IgD-negative memory B cell (primary cell): ENCODE results near the gene SPEN. TPM values are rescaled to one million over a fixed set of nuclear protein-coding genes. Genes with fewer than 3 reads are reported as not detected.

Experiments used
- H3K27ac Mint-ChIP-seq, 3 donors: one replicate each; pipeline ENCODE4 v1.8.0; 2020 to 2022; ENCODE audit warnings: mild to moderate bottlenecking in 3 of 3, mixed read lengths in 3 of 3, moderate library complexity in 1 of 3
- H3K27me3 Mint-ChIP-seq: one replicate; pipeline ENCODE4 v1.8.0; 2021; ENCODE audit warnings: mixed read lengths
- H3K36me3 Mint-ChIP-seq: one replicate; pipeline ENCODE4 v1.8.0; 2020; ENCODE audit warnings: mild to moderate bottlenecking, mixed read lengths
- H3K4me1 Mint-ChIP-seq, 3 donors: one replicate each; pipeline ENCODE4 v1.8.0; 2020 to 2022; ENCODE audit warnings: mixed read lengths in 3 of 3, mild to moderate bottlenecking in 1 of 3
- H3K4me3 Mint-ChIP-seq, 4 donors: one replicate each; pipeline ENCODE4 v1.8.0; 2020 to 2022; ENCODE audit warnings: mild to moderate bottlenecking in 4 of 4, mixed read lengths in 4 of 4, moderate library complexity in 3 of 4
- H3K9me3 Mint-ChIP-seq, 3 donors: one replicate each; pipeline ENCODE4 v1.8.0; 2020 to 2021; ENCODE audit warnings: mixed read lengths in 3 of 3, mild to moderate bottlenecking in 1 of 3
- polyA plus RNA-seq: library from polyadenylated mRNA; unstranded; fragments of 300-500 nt; fragmentation: Illumina TruSeq; gene quantifications from one replicate; pipeline ENCODE4 v1.2.3, GENCODE V29; 2021

The SPEN gene
- polyA plus RNA-seq, 1 donor from 2014 or later: 43.2 TPM

GRCh38 chr1:15945832-15946448 is 98.4 kb downstream of the SPEN start:
- H3K4me3 Mint-ChIP-seq: peak overlapping the region in 1 of 4 donors; percentile 68
- no peaks in the 10 kb centered on the region for H3K9me3 Mint-ChIP-seq
- H3K27me3 Mint-ChIP-seq: no peaks in the 10 kb centered on the region
- peak overlapping the region in 2 of 3 donors; percentile 39 to 73 for H3K27ac Mint-ChIP-seq
- peaks cover 3% of the 10 kb centered on the region for H3K36me3 Mint-ChIP-seq
- H3K4me1 Mint-ChIP-seq: peaks cover 32 to 35% (median 32%) of the 10 kb centered on the region in 3 donors

DNA sequence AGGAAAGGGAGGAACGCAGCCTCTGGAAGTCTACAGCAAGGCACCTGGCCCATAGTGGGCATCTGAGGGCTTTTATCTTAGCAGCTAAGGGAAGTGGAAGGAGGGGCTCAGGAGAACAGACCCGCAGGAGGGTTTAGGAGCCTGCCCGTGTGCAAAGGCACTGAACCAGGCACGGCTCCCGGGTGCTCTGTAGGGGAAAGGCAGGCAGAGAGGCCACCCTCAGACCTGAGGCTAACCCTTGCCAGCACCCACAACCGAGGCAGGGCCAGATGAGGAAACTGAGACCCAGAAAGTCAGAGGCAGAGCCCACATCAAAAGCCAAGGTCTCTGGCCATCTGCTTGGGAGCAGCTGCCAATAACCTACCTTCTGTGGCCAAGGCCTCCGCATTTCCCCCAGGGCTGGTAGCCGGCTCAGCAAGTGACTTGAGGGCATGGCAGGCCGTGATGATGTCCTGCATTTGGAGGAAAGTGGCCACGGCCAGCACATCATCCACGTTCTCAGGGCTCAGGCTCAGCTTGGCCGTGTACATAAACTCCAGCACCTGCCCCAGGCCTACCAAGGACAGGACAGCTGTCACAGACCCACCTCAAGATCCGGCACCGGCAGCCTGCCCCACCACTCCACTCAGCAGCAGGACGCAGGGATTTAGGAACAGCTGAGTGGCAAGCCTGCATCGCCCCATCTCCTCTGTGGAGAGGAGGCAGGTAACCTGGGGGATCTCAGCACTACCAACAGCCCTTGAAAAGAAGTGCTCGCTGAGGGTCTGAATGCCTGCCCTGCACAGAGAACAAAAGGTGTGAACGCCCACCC is 99.3 kb downstream of the SPEN start:
- Mint-ChIP-seq H3K27ac (peak overlapping the region; percentile 39 to 73 (median 67)), H3K36me3 (peaks cover 3% of the 10 kb centered on the region), H3K27me3 (no peaks in the 10 kb centered on the region), H3K4me3 (peak overlapping the region in 2 of 4 donors; percentile 49 to 68), H3K4me1 (peaks cover 37 to 43% (median 40%) of the 10 kb centered on the region in 3 donors), H3K9me3 (no peaks in the 10 kb centered on the region)

DNA sequence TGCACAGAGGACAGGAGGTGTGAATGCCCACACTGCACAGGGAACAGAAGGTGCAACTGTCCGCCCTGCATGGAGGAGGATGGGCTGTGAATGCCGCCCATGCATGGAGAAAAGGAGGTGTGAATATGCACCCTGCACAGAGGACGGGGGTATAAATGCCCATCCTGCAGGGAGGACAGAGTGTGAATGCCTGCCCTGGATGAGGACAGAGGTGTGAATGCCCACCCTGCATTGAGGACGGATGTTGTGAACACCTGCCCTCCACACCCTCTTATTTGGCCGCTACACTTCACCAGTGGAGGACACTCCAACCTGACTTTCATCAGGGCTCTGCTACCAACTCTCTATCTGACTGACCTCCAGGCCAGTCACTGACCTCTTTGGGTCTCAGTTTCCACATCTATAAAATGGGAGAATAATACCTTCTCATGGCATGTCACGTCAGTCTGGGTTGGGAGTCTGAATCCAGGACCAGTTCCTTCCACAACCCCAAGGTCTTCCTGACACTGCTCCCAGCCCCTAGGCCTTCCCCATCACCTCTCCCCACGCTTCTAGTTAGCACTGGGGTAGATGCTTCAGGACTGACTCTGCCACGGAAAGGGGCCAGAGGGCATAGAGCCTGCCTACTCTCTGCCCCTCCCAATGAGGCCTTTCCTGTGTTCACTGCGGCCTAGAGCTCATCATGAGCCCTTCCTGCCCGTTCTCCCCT is 100.0 kb downstream of the SPEN start:
- peak overlapping the region; percentile 41 to 91 (median 84) for H3K4me3 Mint-ChIP-seq
- no peaks in the 10 kb centered on the region for H3K9me3 Mint-ChIP-seq
- H3K36me3 Mint-ChIP-seq: peaks cover 3% of the 10 kb centered on the region
- H3K4me1 Mint-ChIP-seq: peaks cover 40 to 49% (median 41%) of the 10 kb centered on the region in 3 donors
- peak overlapping the region; percentile 96 to 99 (median 97) for H3K27ac Mint-ChIP-seq
- H3K27me3 Mint-ChIP-seq: no peaks in the 10 kb centered on the region

DNA sequence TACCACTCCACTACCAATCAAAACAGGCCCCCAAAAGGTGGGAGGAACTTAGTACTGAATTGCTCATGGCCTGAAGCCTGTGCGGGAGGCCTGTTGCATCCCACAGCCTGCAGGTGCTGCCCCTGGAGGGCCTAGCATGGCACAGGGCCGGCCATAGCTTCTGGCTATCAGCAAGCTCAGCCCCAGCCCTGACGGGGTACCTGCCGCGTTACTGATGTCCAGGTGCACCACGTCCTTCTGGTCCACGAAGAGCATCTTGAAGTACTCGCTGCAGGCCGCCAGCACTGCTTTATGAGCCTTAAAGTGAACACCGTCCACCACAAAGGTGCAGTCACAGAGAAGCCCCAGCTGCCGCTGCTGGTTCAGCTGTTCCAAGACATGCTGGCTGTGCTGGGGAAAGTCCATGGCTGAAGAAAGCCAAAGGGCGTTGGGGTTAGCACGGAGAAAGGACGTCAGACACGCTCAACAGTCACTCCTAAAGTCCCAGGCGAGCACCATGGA is 100.6 kb downstream of the SPEN start:
- peaks cover 40 to 52% (median 43%) of the 10 kb centered on the region in 3 donors for H3K4me1 Mint-ChIP-seq
- H3K9me3 Mint-ChIP-seq: no peaks in the 10 kb centered on the region
- no peaks in the 10 kb centered on the region for H3K27me3 Mint-ChIP-seq
- peaks cover 3% of the 10 kb centered on the region for H3K36me3 Mint-ChIP-seq
- peak overlapping the region; percentile 96 to 99 (median 97) for H3K27ac Mint-ChIP-seq
- peak overlapping the region; percentile 60 to 91 (median 86) for H3K4me3 Mint-ChIP-seq

- peak overlapping the region; percentile 60 to 91 (median 86) for H3K4me3 Mint-ChIP-seq
- peaks cover 3% of the 10 kb centered on the region for H3K36me3 Mint-ChIP-seq
- H3K4me1 Mint-ChIP-seq: peaks cover 40 to 55% (median 43%) of the 10 kb centered on the region in 3 donors
- peak overlapping the region; percentile 96 to 99 (median 97) for H3K27ac Mint-ChIP-seq
- no peaks in the 10 kb centered on the region for H3K9me3 Mint-ChIP-seq
- no peaks in the 10 kb centered on the region for H3K27me3 Mint-ChIP-seq
These were observed 101.3 kb downstream of the SPEN start for GRCh38 chr1:15948595-15949452.

- peaks cover 40 to 58% (median 43%) of the 10 kb centered on the region in 3 donors for H3K4me1 Mint-ChIP-seq
- H3K4me3 Mint-ChIP-seq: peak overlapping the region; percentile 60 to 91 (median 86)
- no peaks in the 10 kb centered on the region for H3K9me3 Mint-ChIP-seq
- peak overlapping the region; percentile 96 to 99 (median 97) for H3K27ac Mint-ChIP-seq
- H3K36me3 Mint-ChIP-seq: peaks cover 3% of the 10 kb centered on the region
- no peaks in the 10 kb centered on the region for H3K27me3 Mint-ChIP-seq
These were observed 102.1 kb downstream of the SPEN start for GRCh38 chr1:15949453-15950245.

- peaks cover 4% of the 10 kb centered on the region for H3K36me3 Mint-ChIP-seq
- H3K4me3 Mint-ChIP-seq: peak overlapping the region in 3 of 4 donors; percentile 43 to 91 (median 82)
- no peaks in the 10 kb centered on the region for H3K9me3 Mint-ChIP-seq
- peak overlapping the region; percentile 96 to 99 (median 97) for H3K27ac Mint-ChIP-seq
- peaks cover 40 to 60% (median 43%) of the 10 kb centered on the region in 3 donors for H3K4me1 Mint-ChIP-seq
- no peaks in the 10 kb centered on the region for H3K27me3 Mint-ChIP-seq
These were observed 102.8 kb downstream of the SPEN start for GRCh38 chr1:15950302-15950701.

GRCh38 chr1:15950763-15951295 is 103.3 kb downstream of the SPEN start:
- peak overlapping the region; percentile 96 to 99 (median 97) for H3K27ac Mint-ChIP-seq
- H3K4me1 Mint-ChIP-seq: peaks cover 40 to 60% (median 45%) of the 10 kb centered on the region in 3 donors
- peaks cover 5% of the 10 kb centered on the region for H3K36me3 Mint-ChIP-seq
- peak overlapping the region in 3 of 4 donors; percentile 43 to 91 (median 82) for H3K4me3 Mint-ChIP-seq
- H3K27me3 Mint-ChIP-seq: no peaks in the 10 kb centered on the region
- H3K9me3 Mint-ChIP-seq: no peaks in the 10 kb centered on the region

GRCh38 chr1:15951341-15952153 is 104.0 kb downstream of the SPEN start:
- Mint-ChIP-seq H3K9me3 (no peaks in the 10 kb centered on the region), H3K27ac (peak overlapping the region; percentile 39 to 99 (median 97)), H3K4me3 (peak overlapping the region in 2 of 4 donors; percentile 19 to 91), H3K4me1 (peaks cover 41 to 63% (median 48%) of the 10 kb centered on the region in 3 donors), H3K36me3 (peaks cover 5% of the 10 kb centered on the region), H3K27me3 (no peaks in the 10 kb centered on the region)

- no peak overlapping the region for H3K4me3 Mint-ChIP-seq
- no peaks in the 10 kb centered on the region for H3K27me3 Mint-ChIP-seq
- H3K9me3 Mint-ChIP-seq: no peaks in the 10 kb centered on the region
- peaks cover 3% of the 10 kb centered on the region for H3K36me3 Mint-ChIP-seq
- H3K4me1 Mint-ChIP-seq: peaks cover 48 to 64% (median 50%) of the 10 kb centered on the region in 3 donors
- H3K27ac Mint-ChIP-seq: peak overlapping the region in 2 of 3 donors; percentile 89 to 97
These were observed 105.1 kb downstream of the SPEN start for GRCh38 chr1:15952317-15953258.

- peaks cover 2% of the 10 kb centered on the region for H3K36me3 Mint-ChIP-seq
- peaks cover 48 to 62% (median 48%) of the 10 kb centered on the region in 3 donors for H3K4me1 Mint-ChIP-seq
- no peaks in the 10 kb centered on the region for H3K9me3 Mint-ChIP-seq
- H3K27me3 Mint-ChIP-seq: no peaks in the 10 kb centered on the region
- peak overlapping the region in 1 of 4 donors; percentile 31 for H3K4me3 Mint-ChIP-seq
- H3K27ac Mint-ChIP-seq: peak overlapping the region in 2 of 3 donors; percentile 30 to 74
These were observed 105.8 kb downstream of the SPEN start for GRCh38 chr1:15953294-15953771.
